ENCODE data around the gene OR6X1. TPM values are rescaled to one million over a fixed set of nuclear protein-coding genes. Genes with fewer than 3 reads are reported as not detected.

OR6X1 gene
- total RNA-seq, 1 donor from 2014 or later, result not detected

GRCh38 chr11:123773026-123773425 is 18.7 kb upstream of the OR6X1 start:
- Histone ChIP-seq H3K27ac (ENCODE audit: low read depth, low read length) (no peak overlapping the region), H4K20me1 (ENCODE audit: insufficient read depth, low read length) (no peaks in the 10 kb centered on the region), H2AFZ (ENCODE audit: low read depth, low read length) (no peak overlapping the region), H3K79me2 (ENCODE audit: insufficient read depth, low read length) (no peaks in the 10 kb centered on the region), H3K4me1 (ENCODE audit: insufficient read depth, low read length) (no peaks in the 10 kb centered on the region), H3K9me3 (ENCODE audit: insufficient read depth, low read depth, low read length) (no peaks in the 10 kb centered on the region), H3K9ac (ENCODE audit: low read length) (no peak overlapping the region), H3K27me3 (ENCODE audit: insufficient read depth, low read length) (no peaks in the 10 kb centered on the region), H3K4me3 (ENCODE audit: insufficient read depth, low read depth, low read length) (no peak overlapping the region), H3K36me3 (ENCODE audit: insufficient read depth, low read length) (no peaks in the 10 kb centered on the region), H3K4me2 (ENCODE audit: low read length) (no peak overlapping the region)
- FAIRE-seq (no peak), DNase-seq (ENCODE audit: low read depth) (no peak)
- H3K27me3 Mint-ChIP-seq (ENCODE audit: low read depth, unreplicated experiment), result no peaks in the 10 kb centered on the region
- H3K4me3 Mint-ChIP-seq (ENCODE audit: unreplicated experiment), result no peak overlapping the region
- H3K36me3 Mint-ChIP-seq (ENCODE audit: low read depth, unreplicated experiment), result no peaks in the 10 kb centered on the region
- H3K4me1 Mint-ChIP-seq (ENCODE audit: low read depth, unreplicated experiment), result no peaks in the 10 kb centered on the region
- TF ChIP-seq CTCF (IDR thresholded peaks at IDR 0.05; ENCODE audit: insufficient read depth, low read depth, low read length), result no peak
- no peak for TF ChIP-seq EZH2 (IDR thresholded peaks at IDR 0.05; ENCODE audit: insufficient read depth, low read length)
- H3K27ac Mint-ChIP-seq (ENCODE audit: unreplicated experiment), result no peak overlapping the region
- H3K9me3 Mint-ChIP-seq (ENCODE audit: unreplicated experiment), result no peaks in the 10 kb centered on the region

- no peak for FAIRE-seq
- H3K9me3 ChIP-seq (ENCODE audit: insufficient read depth, low read depth, low read length), result no peaks in the 10 kb centered on the region
- no peak overlapping the region for H3K4me3 ChIP-seq (ENCODE audit: insufficient read depth, low read depth, low read length)
- no peak overlapping the region for H3K9ac ChIP-seq (ENCODE audit: low read length)
- Mint-ChIP-seq H3K9me3 (ENCODE audit: unreplicated experiment) (no peaks in the 10 kb centered on the region), H3K27ac (ENCODE audit: unreplicated experiment) (no peak overlapping the region), H3K36me3 (ENCODE audit: low read depth, unreplicated experiment) (no peaks in the 10 kb centered on the region), H3K27me3 (ENCODE audit: low read depth, unreplicated experiment) (no peaks in the 10 kb centered on the region), H3K4me3 (ENCODE audit: unreplicated experiment) (no peak overlapping the region), H3K4me1 (ENCODE audit: low read depth, unreplicated experiment) (no peaks in the 10 kb centered on the region)
- no peaks in the 10 kb centered on the region for H3K27me3 ChIP-seq (ENCODE audit: insufficient read depth, low read length)
- TF ChIP-seq EZH2 (IDR thresholded peaks at IDR 0.05; ENCODE audit: insufficient read depth, low read length), result no peak
- TF ChIP-seq CTCF (IDR thresholded peaks at IDR 0.05; ENCODE audit: insufficient read depth, low read depth, low read length), result no peak
- no peak for DNase-seq (ENCODE audit: low read depth)
- H3K4me1 ChIP-seq (ENCODE audit: insufficient read depth, low read length), result no peaks in the 10 kb centered on the region
- H3K36me3 ChIP-seq (ENCODE audit: insufficient read depth, low read length), result no peaks in the 10 kb centered on the region
- H3K4me2 ChIP-seq (ENCODE audit: low read length), result no peak overlapping the region
- H3K27ac ChIP-seq (ENCODE audit: low read depth, low read length), result no peak overlapping the region
- no peak overlapping the region for H2AFZ ChIP-seq (ENCODE audit: low read depth, low read length)
- H3K79me2 ChIP-seq (ENCODE audit: insufficient read depth, low read length), result no peaks in the 10 kb centered on the region
- H4K20me1 ChIP-seq (ENCODE audit: insufficient read depth, low read length), result no peaks in the 10 kb centered on the region
Measured at GRCh38 chr11:123771664-123772063, 17.3 kb upstream of the OR6X1 start.

- FAIRE-seq (no peak), DNase-seq (ENCODE audit: low read depth) (no peak)
- no peak overlapping the region for H3K27ac Mint-ChIP-seq (ENCODE audit: unreplicated experiment)
- Histone ChIP-seq H3K27me3 (ENCODE audit: insufficient read depth, low read length) (no peaks in the 10 kb centered on the region), H4K20me1 (ENCODE audit: insufficient read depth, low read length) (no peaks in the 10 kb centered on the region), H3K27ac (ENCODE audit: low read depth, low read length) (no peak overlapping the region), H3K4me3 (ENCODE audit: insufficient read depth, low read depth, low read length) (no peak overlapping the region), H3K79me2 (ENCODE audit: insufficient read depth, low read length) (no peaks in the 10 kb centered on the region), H3K9ac (ENCODE audit: low read length) (no peak overlapping the region), H3K9me3 (ENCODE audit: insufficient read depth, low read depth, low read length) (no peaks in the 10 kb centered on the region), H3K4me2 (ENCODE audit: low read length) (no peak overlapping the region), H2AFZ (ENCODE audit: low read depth, low read length) (no peak overlapping the region), H3K36me3 (ENCODE audit: insufficient read depth, low read length) (no peaks in the 10 kb centered on the region), H3K4me1 (ENCODE audit: insufficient read depth, low read length) (no peaks in the 10 kb centered on the region)
- TF ChIP-seq CTCF (IDR thresholded peaks at IDR 0.05; ENCODE audit: insufficient read depth, low read depth, low read length), result no peak
- no peak for TF ChIP-seq EZH2 (IDR thresholded peaks at IDR 0.05; ENCODE audit: insufficient read depth, low read length)
- no peaks in the 10 kb centered on the region for H3K36me3 Mint-ChIP-seq (ENCODE audit: low read depth, unreplicated experiment)
- no peaks in the 10 kb centered on the region for H3K4me1 Mint-ChIP-seq (ENCODE audit: low read depth, unreplicated experiment)
- H3K9me3 Mint-ChIP-seq (ENCODE audit: unreplicated experiment), result no peaks in the 10 kb centered on the region
- H3K27me3 Mint-ChIP-seq (ENCODE audit: low read depth, unreplicated experiment), result no peaks in the 10 kb centered on the region
- H3K4me3 Mint-ChIP-seq (ENCODE audit: unreplicated experiment), result no peak overlapping the region
Measured at GRCh38 chr11:123770712-123771111, 16.4 kb upstream of the OR6X1 start.
